ENCODE data around the gene NRIP1.

Gene NRIP1

GRCh38 chr21:15020797-15021196 lies 44.0 kb downstream of the NRIP1 start:
- TF ChIP-seq, protein P1, sequence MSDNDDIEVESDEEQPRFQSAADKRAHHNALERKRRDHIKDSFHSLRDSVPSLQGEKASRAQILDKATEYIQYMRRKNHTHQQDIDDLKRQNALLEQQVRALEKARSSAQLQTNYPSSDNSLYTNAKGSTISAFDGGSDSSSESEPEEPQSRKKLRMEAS (IDR thresholded peaks at IDR 0.05), result no peak
- TF ChIP-seq CEBPB (IDR thresholded peaks at IDR 0.05), result no peak
- no peak for TF ChIP-seq EP300 (IDR thresholded peaks at IDR 0.05; ENCODE audit: borderline replicate concordance)
- no peak for TF ChIP-seq FOXM1 (IDR thresholded peaks at IDR 0.05; ENCODE audit: borderline replicate concordance, low read depth)
- TF ChIP-seq TAF1 (IDR thresholded peaks at IDR 0.05; ENCODE audit: low read depth), result no peak
- TF ChIP-seq NFIC (IDR thresholded peaks at IDR 0.05), result no peak
- no peak for TF ChIP-seq ZBTB7A (IDR thresholded peaks at IDR 0.05; ENCODE audit: low read depth)
- TF ChIP-seq EGR1 (IDR thresholded peaks at IDR 0.05), result no peak
- no peak for TF ChIP-seq YY1 (IDR thresholded peaks at IDR 0.05; ENCODE audit: low read depth)
- no peak for TF ChIP-seq TCF12 (IDR thresholded peaks at IDR 0.05; ENCODE audit: low read depth)
- no peak for TF ChIP-seq TEAD4 (IDR thresholded peaks at IDR 0.05)

GRCh38 chr21:15018382-15018781 lies 46.4 kb downstream of the NRIP1 start:
- TF ChIP-seq EGR1 (IDR thresholded peaks at IDR 0.05) (no peak), FOXM1 (IDR thresholded peaks at IDR 0.05; ENCODE audit: borderline replicate concordance, low read depth) (no peak), TCF12 (IDR thresholded peaks at IDR 0.05; ENCODE audit: low read depth) (no peak), EP300 (IDR thresholded peaks at IDR 0.05; ENCODE audit: borderline replicate concordance) (no peak), CEBPB (IDR thresholded peaks at IDR 0.05) (no peak), NFIC (IDR thresholded peaks at IDR 0.05) (no peak), ZBTB7A (IDR thresholded peaks at IDR 0.05; ENCODE audit: low read depth) (no peak), TAF1 (IDR thresholded peaks at IDR 0.05; ENCODE audit: low read depth) (no peak), YY1 (IDR thresholded peaks at IDR 0.05; ENCODE audit: low read depth) (no peak), TEAD4 (IDR thresholded peaks at IDR 0.05) (no peak), RAD21 (IDR thresholded peaks at IDR 0.05; ENCODE audit: low read depth) (no peak), REST (IDR thresholded peaks at IDR 0.05; ENCODE audit: low read depth) (no peak), CREB1 (IDR thresholded peaks at IDR 0.05; ENCODE audit: low read depth) (no peak)
- TF ChIP-seq, protein P2, sequence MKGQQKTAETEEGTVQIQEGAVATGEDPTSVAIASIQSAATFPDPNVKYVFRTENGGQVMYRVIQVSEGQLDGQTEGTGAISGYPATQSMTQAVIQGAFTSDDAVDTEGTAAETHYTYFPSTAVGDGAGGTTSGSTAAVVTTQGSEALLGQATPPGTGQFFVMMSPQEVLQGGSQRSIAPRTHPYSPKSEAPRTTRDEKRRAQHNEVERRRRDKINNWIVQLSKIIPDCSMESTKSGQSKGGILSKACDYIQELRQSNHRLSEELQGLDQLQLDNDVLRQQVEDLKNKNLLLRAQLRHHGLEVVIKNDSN (IDR thresholded peaks at IDR 0.05), result no peak
- TF ChIP-seq, protein P1 (IDR thresholded peaks at IDR 0.05), result no peak

- TF ChIP-seq FOXM1 (IDR thresholded peaks at IDR 0.05; ENCODE audit: borderline replicate concordance, low read depth) (no peak), CEBPB (IDR thresholded peaks at IDR 0.05) (no peak), ZBTB7A (IDR thresholded peaks at IDR 0.05; ENCODE audit: low read depth) (no peak), CREB1 (IDR thresholded peaks at IDR 0.05; ENCODE audit: low read depth) (no peak)
- TF ChIP-seq, protein P1 (IDR thresholded peaks at IDR 0.05), result no peak
These were observed 49.0 kb downstream of the NRIP1 start for GRCh38 chr21:15015622-15016471.

GRCh38 chr21:15014221-15014620 lies 50.6 kb downstream of the NRIP1 start:
- TF ChIP-seq YY1 (IDR thresholded peaks at IDR 0.05; ENCODE audit: low read depth) (no peak), CREB1 (IDR thresholded peaks at IDR 0.05; ENCODE audit: low read depth) (no peak), TEAD4 (IDR thresholded peaks at IDR 0.05) (no peak), EP300 (IDR thresholded peaks at IDR 0.05; ENCODE audit: borderline replicate concordance) (no peak), TAF1 (IDR thresholded peaks at IDR 0.05; ENCODE audit: low read depth) (no peak), EGR1 (IDR thresholded peaks at IDR 0.05) (no peak), ZBTB7A (IDR thresholded peaks at IDR 0.05; ENCODE audit: low read depth) (no peak), REST (IDR thresholded peaks at IDR 0.05; ENCODE audit: low read depth) (no peak), FOXM1 (IDR thresholded peaks at IDR 0.05; ENCODE audit: borderline replicate concordance, low read depth) (no peak), TCF12 (IDR thresholded peaks at IDR 0.05; ENCODE audit: low read depth) (no peak), CEBPB (IDR thresholded peaks at IDR 0.05) (no peak), RAD21 (IDR thresholded peaks at IDR 0.05; ENCODE audit: low read depth) (no peak), NFIC (IDR thresholded peaks at IDR 0.05) (no peak)
- TF ChIP-seq, protein P1 (IDR thresholded peaks at IDR 0.05), result no peak
- TF ChIP-seq, protein P2 (IDR thresholded peaks at IDR 0.05), result no peak

GRCh38 chr21:15011967-15012366 lies 52.8 kb downstream of the NRIP1 start:
- TF ChIP-seq EP300 (IDR thresholded peaks at IDR 0.05; ENCODE audit: borderline replicate concordance) (no peak), NFIC (IDR thresholded peaks at IDR 0.05) (no peak), YY1 (IDR thresholded peaks at IDR 0.05; ENCODE audit: low read depth) (no peak), REST (IDR thresholded peaks at IDR 0.05; ENCODE audit: low read depth) (no peak)
